GM12878 (cell line): ENCODE data around the gene CDYL.

Experiments used
- CHD1 ChIP-seq: IDR thresholded peaks from 2 replicates; pipeline ENCODE4 v1.6.1; 2012; ENCODE audit warnings: low read depth, low read length, improper control_type of control experiment
- CHD2 ChIP-seq: IDR thresholded peaks from 2 replicates; pipeline ENCODE4 v1.6.1; 2011; ENCODE audit warnings: low read depth, low read length, improper control_type of control experiment, borderline replicate concordance
- CTCF ChIP-seq, 3 experiments: IDR thresholded peaks in 2 of 3; conservative IDR thresholded peaks in 1 of 3; 2 replicates each; pipeline ENCODE4 v1.5.1; 2011; ENCODE audit warnings: low read depth in 3 of 3, low read length in 3 of 3, mild to moderate bottlenecking in 3 of 3, control low read depth in 2 of 3, moderate library complexity in 2 of 3, inconsistent platforms in 1 of 3, mixed read lengths in 1 of 3; ENCODE audit not compliant: control insufficient read depth in 2 of 3, insufficient read depth in 1 of 3; ENCODE audit errors: extremely low read depth in 1 of 3
- HDAC2 ChIP-seq: fragments of 200-600 bp; sonication (generic); IDR thresholded peaks from 2 replicates; pipeline ENCODE4 v1.6.1; 2017
- YY1 ChIP-seq: IDR thresholded peaks from 2 replicates; pipeline ENCODE4 v1.6.1; 2011; ENCODE audit warnings: low read depth, mild to moderate bottlenecking, low read length

GRCh38 chr6:4759997-4760396 is 16.2 kb upstream of the CDYL start:
- TF ChIP-seq HDAC2 (no peak), CHD1 (no peak), CHD2 (no peak), YY1 (no peak), CTCF (IDR thresholded peaks at IDR 0.05 in 2 of 3, conservative IDR thresholded peaks at IDR 0.05 in 1 of 3; ENCODE audit: control insufficient read depth in 2 of 3, extremely low read depth in 1 of 3, insufficient read depth in 1 of 3, low read depth in 3 of 3, low read length in 3 of 3) (no peak)
